ENCODE data around the gene CD48.

The CD48 gene

GRCh38 chr1:160633330-160633903, 78.2 kb downstream of the CD48 start:
- DNase-seq = no peak

DNA sequence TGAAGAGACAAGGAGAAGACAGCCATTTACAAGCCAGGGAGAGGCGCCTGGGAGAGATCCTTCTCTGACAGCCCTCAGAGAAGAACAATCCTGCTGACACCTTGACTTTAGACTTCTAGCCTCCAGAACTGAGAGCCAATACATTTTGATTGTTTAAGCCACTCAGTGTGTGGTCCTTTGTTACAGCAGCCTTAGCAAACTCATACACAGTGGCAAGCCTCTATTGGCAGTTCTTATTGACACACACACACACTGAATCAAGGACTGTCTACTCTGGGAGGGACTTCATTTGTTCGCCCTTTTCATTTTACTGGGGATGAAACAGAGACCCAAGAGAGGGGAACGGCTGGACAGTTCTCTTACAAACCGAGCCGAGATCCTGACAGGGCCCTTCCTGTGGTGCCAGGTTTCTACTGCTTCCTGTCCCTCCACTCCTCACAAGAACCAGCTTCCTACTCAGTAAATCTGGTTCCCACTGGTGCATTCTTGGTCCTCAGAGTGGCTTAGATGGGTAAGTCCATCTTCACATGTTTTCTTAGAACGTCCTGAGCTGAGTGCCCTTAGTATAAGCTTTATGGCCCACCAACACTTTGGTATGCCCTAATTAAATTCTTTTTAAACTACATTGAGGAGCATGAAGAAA, 79.5 kb downstream of the CD48 start:
- no peak for DNase-seq

DNA sequence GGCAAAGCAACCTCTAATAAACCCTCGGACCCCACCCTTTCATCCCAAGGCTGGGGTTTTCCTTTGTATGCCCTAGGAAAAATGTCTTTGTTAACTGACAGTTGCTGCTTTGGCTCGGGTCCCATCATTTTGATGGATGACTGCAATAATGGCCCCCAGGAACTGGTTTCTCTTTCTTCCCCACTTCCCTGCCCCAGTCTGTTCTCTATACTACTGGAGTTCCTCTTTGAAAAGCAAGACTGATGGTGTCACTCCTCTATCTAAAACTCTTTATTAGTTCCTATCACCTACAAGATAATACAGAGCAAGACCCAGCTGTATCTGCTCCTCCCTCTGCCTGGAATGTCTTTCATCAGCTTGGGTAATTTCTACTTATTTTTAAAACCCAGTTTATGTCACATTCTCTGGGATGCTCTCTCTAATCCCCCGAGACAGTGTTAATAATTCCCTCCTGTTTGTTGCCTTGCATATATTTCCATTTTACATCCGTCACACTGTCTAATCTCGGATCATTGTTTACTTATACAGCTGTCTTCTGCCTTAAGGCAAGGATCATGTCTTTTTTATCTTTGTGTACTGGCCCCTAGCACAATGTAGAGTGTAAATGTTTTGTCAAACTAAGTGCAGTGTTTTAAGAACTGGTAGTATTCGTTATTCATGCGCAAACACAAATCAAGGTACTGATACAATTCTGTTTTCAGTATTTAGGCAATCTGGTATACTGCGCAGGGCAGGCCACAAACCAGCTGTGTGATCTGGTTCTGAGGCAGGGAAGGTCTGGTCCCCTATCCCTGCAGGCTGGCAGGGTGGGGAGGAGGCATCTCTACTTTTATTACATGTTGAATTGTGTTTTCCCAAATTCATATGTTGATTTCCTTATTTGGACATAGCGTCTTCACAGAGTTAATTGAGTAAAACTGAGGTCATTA, 80.8 kb downstream of the CD48 start:
- no peak for DNase-seq

GRCh38 chr1:160629286-160630210, 82.1 kb downstream of the CD48 start:
- DNase-seq = no peak

- DNase-seq = no peak
Observed at GRCh38 chr1:160628799-160629263, 82.8 kb downstream of the CD48 start.
